Kidney (tissue), 14 donors: Measurements from ENCODE around the gene HTR6. TPM values are rescaled to one million over a fixed set of nuclear protein-coding genes. Genes with fewer than 3 reads are reported as not detected.

Experiments
- DNase-seq, 5 donors: peaks; one replicate each; pipeline ENCODE4 v3.0.0-alpha.2; 2013 to 2020
- FAIRE-seq: peaks from 2 replicates; lab custom pipeline; 2012; peaks lifted over from hg19 to GRCh38; lab: Jason Lieb, UNC
- H3K27ac ChIP-seq, 2 donors: one replicate each; pipeline ENCODE4 v1.7.0; 2013; ENCODE audit warnings: low read depth in 2 of 2, low read length in 2 of 2, inconsistent platforms in 1 of 2
- H3K27me3 ChIP-seq: one replicate; pipeline ENCODE4 v1.7.1; 2013; ENCODE audit warnings: low read length, inconsistent platforms; ENCODE audit not compliant: control insufficient read depth, insufficient read depth
- H3K36me3 ChIP-seq, 3 donors: one replicate each; pipeline versions ENCODE4 v1.7.0 to v1.7.1; 2013; ENCODE audit warnings: low read length in 3 of 3, control low read depth in 1 of 3, inconsistent platforms in 1 of 3; ENCODE audit not compliant: insufficient read depth in 3 of 3, control insufficient read depth in 2 of 3
- H3K4me1 ChIP-seq, 3 donors: one replicate each; pipeline versions ENCODE4 v1.7.0 to v1.7.1; 2013; ENCODE audit warnings: low read length in 3 of 3, inconsistent platforms in 1 of 3, low read depth in 1 of 3; ENCODE audit not compliant: control insufficient read depth in 2 of 3, insufficient read depth in 2 of 3
- H3K4me3 ChIP-seq, 3 donors: one replicate each; pipeline versions ENCODE4 v1.7.0 to v1.8.1; 2013; ENCODE audit warnings: low read length in 3 of 3, control low read depth in 1 of 3, inconsistent platforms in 1 of 3
- H3K9ac ChIP-seq, 3 donors: one replicate each; pipeline versions ENCODE4 v1.7.0 to v1.7.1; 2013; ENCODE audit warnings: low read length in 3 of 3, control low read depth in 1 of 3, inconsistent platforms in 1 of 3
- H3K9me3 ChIP-seq, 3 donors: one replicate each; pipeline versions ENCODE4 v1.7.0 to v1.7.1; 2013; ENCODE audit warnings: low read length in 3 of 3, control low read depth in 1 of 3, inconsistent platforms in 1 of 3; ENCODE audit not compliant: control insufficient read depth in 2 of 3, insufficient read depth in 1 of 3
- CTCF ChIP-seq: IDR thresholded peaks from 3 replicates; pipeline ENCODE4 v1.5.1; 2012; ENCODE audit warnings: mild to moderate bottlenecking, moderate library complexity, borderline replicate concordance; ENCODE audit not compliant: insufficient read depth; ENCODE audit errors: extremely low read depth
- intact Hi-C: fragments of 100-400 bp; cut with DNase I; formaldehyde crosslinking; loops from one replicate; pipeline ENCODE4 v1.11.1; 2022
- polyA plus RNA-seq: library from polyadenylated mRNA; stranded (reverse); fragments of 350-450 nt; fragmentation: Illumina TruSeq; extraction: RNeasy Lipid Tissue Mini Kit (QIAGEN cat#74804); gene quantifications from one replicate; pipeline ENCODE4 v1.2.3, GENCODE V29; 2014; ENCODE audit warnings: low read depth, low replicate concordance; ENCODE audit not compliant: insufficient read depth
- total RNA-seq: library from RNA; stranded (reverse); fragmentation: NEBNext Ultra II Directional; extraction: Animal tissue kit (Norgen Biotek cat#: 25700); gene quantifications from one replicate; pipeline ENCODE4 v1.2.1, GENCODE V29; 2021
- donor health status: control.
- donor health status: control.
- donor health status: control.
- donor health status: control.
- donor health status: control.
- donor health status: DM: yes; HTN: yes; CAD: no.
- donor health status: Normal renal cell carcinoma (clear cell type).

Gene HTR6
- total and polyA plus RNA-seq, 2 donors from 2014 or later, result not detected

DNA sequence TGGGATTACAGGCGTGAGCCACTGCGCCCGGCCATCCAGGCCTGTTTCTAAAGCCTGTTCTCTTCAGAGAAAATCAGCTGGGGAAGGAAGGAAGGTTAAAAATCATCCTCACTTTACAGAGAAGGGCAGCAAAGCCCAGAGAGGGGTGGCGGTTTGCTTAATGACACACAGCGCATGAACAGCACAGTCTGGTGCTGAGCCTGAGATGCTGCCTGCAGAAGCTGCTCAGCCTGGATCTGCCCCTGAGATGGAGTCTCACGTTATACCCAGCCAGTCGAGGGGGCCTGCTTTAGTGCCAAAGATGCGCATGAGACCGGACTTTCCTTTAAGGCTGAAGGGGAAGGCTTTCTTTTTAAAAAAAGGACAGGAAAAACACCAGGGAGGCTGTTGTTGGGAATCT is 21.3 kb downstream of the HTR6 start:
- no peaks in the 10 kb centered on the region for H3K27me3 ChIP-seq
- DNase-seq, result no peak
- intact Hi-C loops, result no loop called here

DNA sequence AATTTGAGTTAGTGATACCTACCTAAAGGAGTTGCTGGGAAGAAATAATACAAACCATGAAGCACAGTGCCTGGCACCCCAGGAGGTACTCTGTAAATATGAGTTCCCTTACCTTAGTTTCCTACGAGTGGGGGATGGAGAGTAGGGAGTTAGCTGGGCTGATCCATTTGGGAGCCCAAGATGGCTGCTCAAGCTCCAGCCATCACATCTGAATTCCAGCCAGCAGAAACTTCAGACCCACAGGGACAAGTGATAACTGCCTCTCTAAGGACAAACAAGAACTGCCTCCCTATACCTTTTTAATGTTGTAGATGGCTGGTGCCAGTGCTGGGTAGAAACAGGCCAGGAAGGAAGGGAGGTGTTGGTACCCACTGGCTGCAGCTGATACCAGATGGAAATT is 22.7 kb downstream of the HTR6 start:
- intact Hi-C loops, result no loop called here
- no peak overlapping the region for H3K4me3 ChIP-seq
- no peak for FAIRE-seq
- no peak overlapping the region for H3K9ac ChIP-seq
- H3K27me3 ChIP-seq, result no peaks in the 10 kb centered on the region
- peaks cover 0 to 13% (median 8%) of the 10 kb centered on the region in 3 donors for H3K36me3 ChIP-seq
- no peak for TF ChIP-seq CTCF
- no peak overlapping the region for H3K27ac ChIP-seq
- H3K4me1 ChIP-seq, result no peaks in the 10 kb centered on the region
- DNase-seq, result no peak
- H3K9me3 ChIP-seq, result no peaks in the 10 kb centered on the region

More for the DNA sequence above, 21.3 kb downstream of the HTR6 start:
- no peak overlapping the region for H3K4me3 ChIP-seq
- peaks cover 0 to 13% (median 8%) of the 10 kb centered on the region in 3 donors for H3K36me3 ChIP-seq
- H3K9ac ChIP-seq, result no peak overlapping the region
- no peaks in the 10 kb centered on the region for H3K9me3 ChIP-seq
- FAIRE-seq, result no peak
- no peak overlapping the region for H3K27ac ChIP-seq
- H3K4me1 ChIP-seq, result no peaks in the 10 kb centered on the region
- no peak for TF ChIP-seq CTCF

DNA sequence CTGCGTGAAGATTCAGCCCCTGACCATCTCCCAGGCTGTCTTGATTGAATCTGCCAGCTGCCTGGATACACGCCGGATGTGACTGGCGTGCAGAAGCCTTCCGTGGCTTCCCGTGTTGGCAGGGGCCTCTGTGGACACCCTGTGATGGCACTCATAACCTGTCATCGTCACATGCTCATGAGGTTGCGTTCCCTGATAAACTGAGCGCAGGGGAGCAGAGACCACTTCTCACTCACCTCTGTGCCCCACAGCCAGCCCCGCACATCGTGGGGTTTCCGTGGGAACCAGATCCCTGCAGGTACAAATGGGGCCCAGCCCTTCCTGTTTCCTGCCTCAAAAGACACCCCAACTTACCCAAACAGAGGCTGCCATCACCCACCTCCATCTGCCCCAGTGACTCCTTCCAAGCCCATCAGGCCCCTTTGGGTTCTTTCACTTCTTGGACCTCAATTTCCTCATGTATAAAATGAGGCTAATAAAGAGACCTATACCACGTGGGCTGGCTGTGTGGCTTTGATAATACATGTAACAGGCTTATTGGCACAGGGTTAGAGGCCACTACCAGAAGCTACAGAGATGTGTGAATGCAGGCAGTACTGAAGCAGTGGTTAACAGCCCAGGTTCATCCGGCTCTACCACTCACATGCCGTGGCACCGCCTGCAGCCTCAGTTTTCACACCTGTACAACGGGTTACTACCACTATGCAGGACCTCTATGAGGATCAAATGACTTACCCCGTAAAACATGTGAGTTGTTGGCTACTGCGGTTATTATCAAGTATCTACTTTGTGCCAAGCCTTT is 23.6 kb downstream of the HTR6 start:
- Histone ChIP-seq H3K9me3 (no peaks in the 10 kb centered on the region), H3K27ac (no peak overlapping the region), H3K4me1 (no peaks in the 10 kb centered on the region), H3K9ac (no peak overlapping the region), H3K4me3 (no peak overlapping the region), H3K27me3 (no peaks in the 10 kb centered on the region), H3K36me3 (peaks cover 0 to 13% (median 8%) of the 10 kb centered on the region in 3 donors)
- intact Hi-C loops, result no loop called here
- FAIRE-seq (no peak), DNase-seq (no peak)
- no peak for TF ChIP-seq CTCF
